GM12878 (cell line): Measurements from ENCODE around the gene RNASE12. TPM values are rescaled to one million over a fixed set of nuclear protein-coding genes. Genes with fewer than 3 reads are reported as not detected.

Experiments used
- ATF7 ChIP-seq: fragments of 450-650 bp; IDR thresholded peaks from 2 replicates; pipeline ENCODE4 v1.6.1; 2016; ENCODE audit warnings: low read depth, mild to moderate bottlenecking
- BACH1 ChIP-seq: fragments of 450-650 bp; IDR thresholded peaks from 2 replicates; pipeline ENCODE4 v1.6.1; 2017; ENCODE audit warnings: mild to moderate bottlenecking, borderline replicate concordance
- CBX3 ChIP-seq: fragments of 200-600 bp; sonication (generic); IDR thresholded peaks from 2 replicates; pipeline ENCODE4 v1.6.1; 2016; ENCODE audit warnings: low read depth, borderline replicate concordance
- CREM ChIP-seq: IDR thresholded peaks from 2 replicates; pipeline ENCODE4 v1.6.1; 2014; ENCODE audit warnings: antibody characterized with exemption, low read depth
- EED ChIP-seq: sonication (generic); IDR thresholded peaks from 2 replicates; pipeline ENCODE4 v1.6.1; 2016; ENCODE audit warnings: antibody characterized with exemption, low read depth
- IKZF1 ChIP-seq: fragments of 450-650 bp; conservative IDR thresholded peaks from 2 replicates; pipeline ENCODE4 v1.6.1; 2017; ENCODE audit warnings: antibody characterized with exemption, mild to moderate bottlenecking
- KAT2A ChIP-seq: conservative IDR thresholded peaks from 2 replicates; pipeline ENCODE4 v1.6.1; 2011; ENCODE audit warnings: low read depth, low read length; ENCODE audit not compliant: control insufficient read depth
- SKIL ChIP-seq: fragments of 450-650 bp; IDR thresholded peaks from 2 replicates; pipeline ENCODE4 v1.6.1; 2017; ENCODE audit warnings: mild to moderate bottlenecking, low read depth, inconsistent platforms; ENCODE audit not compliant: poor library complexity, severe bottlenecking
- SREBF1 ChIP-seq: IDR thresholded peaks from 2 replicates; pipeline ENCODE4 v1.6.1; 2012; ENCODE audit warnings: mild to moderate bottlenecking, low read length
- TARDBP ChIP-seq: IDR thresholded peaks from 2 replicates; pipeline ENCODE4 v1.6.1; 2016; ENCODE audit warnings: borderline replicate concordance
- TCF7 ChIP-seq: IDR thresholded peaks from 2 replicates; pipeline ENCODE4 v1.6.1; 2014; ENCODE audit warnings: antibody characterized with exemption, borderline replicate concordance
- USF1 ChIP-seq: IDR thresholded peaks from 2 replicates; pipeline ENCODE4 v1.6.1; 2011; ENCODE audit warnings: borderline replicate concordance, low read depth, mild to moderate bottlenecking, moderate library complexity, mixed read lengths, low read length; ENCODE audit not compliant: insufficient read depth; ENCODE audit errors: extremely low read length
- ZNF24 ChIP-seq: fragments of 450-650 bp; IDR thresholded peaks from 2 replicates; pipeline ENCODE4 v1.6.1; 2017; ENCODE audit warnings: antibody characterized with exemption, mild to moderate bottlenecking
- ZNF687 ChIP-seq: fragments of 450-650 bp; IDR thresholded peaks from 2 replicates; pipeline ENCODE4 v1.6.1; 2017; ENCODE audit warnings: mild to moderate bottlenecking, moderate library complexity
- ZSCAN29 ChIP-seq: fragments of 450-650 bp; IDR thresholded peaks from 2 replicates; pipeline ENCODE4 v1.6.1; 2017; ENCODE audit warnings: mild to moderate bottlenecking, moderate library complexity
- polyA plus RNA-seq, 11 experiments: library from polyadenylated mRNA; depleted of rRNA in 4 of 11; unstranded in 6 of 11; stranded (reverse) in 5 of 11; fragments of >200 nt; fragmentation: Nextera tagmentation in 4 of 11; fragmentation: Illumina TruSeq in 1 of 11; extraction: Ambion mirVana in 4 of 11; extraction: Trizol in 1 of 11; gene quantifications; 1 replicate in 1 of 11; 2 replicates in 10 of 11; pipeline versions ENCODE4 v1.2.1 to v1.2.3, GENCODE V29; 2011 to 2016; ENCODE audit warnings: inconsistent platforms in 2 of 11, missing spikeins in 2 of 11, low read depth in 1 of 11
- total RNA-seq, 4 experiments: library from RNA; depleted of rRNA in 3 of 4; stranded (reverse); fragments of >200 nt in 3 of 4; fragmentation: Illumina TruSeq in 1 of 4; extraction: Trizol in 1 of 4; gene quantifications; 2 replicates each; pipeline versions ENCODE4 v1.2.1 to v1.2.3, GENCODE V29; 2013 to 2021

RNASE12 gene
- total and polyA plus RNA-seq, 10 of the 15 experiments (the other 5 are each of a cell fraction or from before 2014, with no cell fraction given) = not detected

- TF ChIP-seq SKIL (no peak), CBX3 (no peak), USF1 (no peak), SREBF1 (no peak), KAT2A (no peak), TCF7 (no peak), ATF7 (no peak), TARDBP (no peak), IKZF1 (peak; percentile 54; the same call in 1 of the 2 replicates), CREM (0 out of 2 replicates have a peak, but pooled peaks have one; percentile 22), ZSCAN29 (0 out of 2 replicates have a peak, but pooled peaks have one; percentile 57), BACH1 (no peak), ZNF24 (peak; percentile 89), ZNF687 (no peak), EED (peak; percentile 52; the same call in 1 of the 2 replicates)
These were observed 39.3 kb upstream of the RNASE12 start (continued) for GRCh38 chr14:20630340-20631022.
